Panc1 (cell line): ENCODE data around the gene KLC4.

Experiments
- POLR2AphosphoS5 ChIP-seq: IDR thresholded peaks from 2 replicates; pipeline ENCODE4 v1.6.1; 2012; ENCODE audit warnings: mild to moderate bottlenecking, low read depth, low read length, moderate library complexity
- SIN3A ChIP-seq: IDR thresholded peaks from 2 replicates; pipeline ENCODE4 v1.6.1; 2012; ENCODE audit warnings: low read depth, mild to moderate bottlenecking, low read length, moderate library complexity, borderline replicate concordance; ENCODE audit not compliant: insufficient read depth
- TF ChIP-seq, protein P1 (sequence below): fragments of 450-650 bp; IDR thresholded peaks from 2 replicates; pipeline ENCODE4 v1.5.1; 2017; ENCODE audit warnings: mild to moderate bottlenecking
- TF ChIP-seq, protein P2 (sequence below), 2 experiments: IDR thresholded peaks; 2 replicates each; pipeline ENCODE4 v1.6.1; 2011 to 2012; ENCODE audit warnings: low read depth in 2 of 2, control low read depth in 1 of 2, low read length in 1 of 2, mild to moderate bottlenecking in 1 of 2, moderate library complexity in 1 of 2; ENCODE audit not compliant: insufficient read depth in 1 of 2

DNA sequence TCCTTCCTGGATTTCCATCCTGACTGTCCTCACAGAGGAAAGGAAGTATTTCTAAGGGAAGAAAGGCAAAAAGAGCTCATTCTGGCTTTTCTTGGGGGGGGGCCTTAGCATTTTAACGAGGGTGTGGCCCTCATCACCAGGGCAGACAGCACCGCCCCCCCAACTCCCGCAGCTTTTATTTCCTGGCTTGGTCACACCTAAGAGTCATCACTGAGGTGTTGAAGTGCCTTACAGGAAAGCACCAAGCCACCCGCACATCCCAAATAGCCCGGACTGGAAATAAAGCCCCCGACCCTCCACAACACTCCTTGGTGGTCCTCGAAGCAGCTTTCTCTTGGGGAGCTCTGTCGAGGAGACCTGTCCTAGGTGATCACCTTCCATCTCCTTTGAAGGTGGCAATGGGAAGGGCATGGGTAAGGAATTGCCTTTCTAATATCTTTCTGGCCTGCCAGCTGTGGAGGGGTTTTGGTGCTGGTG, 17.9 kb downstream of the KLC4 start:
- no peak for TF ChIP-seq SIN3A
- TF ChIP-seq, protein P1, sequence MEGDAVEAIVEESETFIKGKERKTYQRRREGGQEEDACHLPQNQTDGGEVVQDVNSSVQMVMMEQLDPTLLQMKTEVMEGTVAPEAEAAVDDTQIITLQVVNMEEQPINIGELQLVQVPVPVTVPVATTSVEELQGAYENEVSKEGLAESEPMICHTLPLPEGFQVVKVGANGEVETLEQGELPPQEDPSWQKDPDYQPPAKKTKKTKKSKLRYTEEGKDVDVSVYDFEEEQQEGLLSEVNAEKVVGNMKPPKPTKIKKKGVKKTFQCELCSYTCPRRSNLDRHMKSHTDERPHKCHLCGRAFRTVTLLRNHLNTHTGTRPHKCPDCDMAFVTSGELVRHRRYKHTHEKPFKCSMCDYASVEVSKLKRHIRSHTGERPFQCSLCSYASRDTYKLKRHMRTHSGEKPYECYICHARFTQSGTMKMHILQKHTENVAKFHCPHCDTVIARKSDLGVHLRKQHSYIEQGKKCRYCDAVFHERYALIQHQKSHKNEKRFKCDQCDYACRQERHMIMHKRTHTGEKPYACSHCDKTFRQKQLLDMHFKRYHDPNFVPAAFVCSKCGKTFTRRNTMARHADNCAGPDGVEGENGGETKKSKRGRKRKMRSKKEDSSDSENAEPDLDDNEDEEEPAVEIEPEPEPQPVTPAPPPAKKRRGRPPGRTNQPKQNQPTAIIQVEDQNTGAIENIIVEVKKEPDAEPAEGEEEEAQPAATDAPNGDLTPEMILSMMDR = no peak
- TF ChIP-seq, protein P2, sequence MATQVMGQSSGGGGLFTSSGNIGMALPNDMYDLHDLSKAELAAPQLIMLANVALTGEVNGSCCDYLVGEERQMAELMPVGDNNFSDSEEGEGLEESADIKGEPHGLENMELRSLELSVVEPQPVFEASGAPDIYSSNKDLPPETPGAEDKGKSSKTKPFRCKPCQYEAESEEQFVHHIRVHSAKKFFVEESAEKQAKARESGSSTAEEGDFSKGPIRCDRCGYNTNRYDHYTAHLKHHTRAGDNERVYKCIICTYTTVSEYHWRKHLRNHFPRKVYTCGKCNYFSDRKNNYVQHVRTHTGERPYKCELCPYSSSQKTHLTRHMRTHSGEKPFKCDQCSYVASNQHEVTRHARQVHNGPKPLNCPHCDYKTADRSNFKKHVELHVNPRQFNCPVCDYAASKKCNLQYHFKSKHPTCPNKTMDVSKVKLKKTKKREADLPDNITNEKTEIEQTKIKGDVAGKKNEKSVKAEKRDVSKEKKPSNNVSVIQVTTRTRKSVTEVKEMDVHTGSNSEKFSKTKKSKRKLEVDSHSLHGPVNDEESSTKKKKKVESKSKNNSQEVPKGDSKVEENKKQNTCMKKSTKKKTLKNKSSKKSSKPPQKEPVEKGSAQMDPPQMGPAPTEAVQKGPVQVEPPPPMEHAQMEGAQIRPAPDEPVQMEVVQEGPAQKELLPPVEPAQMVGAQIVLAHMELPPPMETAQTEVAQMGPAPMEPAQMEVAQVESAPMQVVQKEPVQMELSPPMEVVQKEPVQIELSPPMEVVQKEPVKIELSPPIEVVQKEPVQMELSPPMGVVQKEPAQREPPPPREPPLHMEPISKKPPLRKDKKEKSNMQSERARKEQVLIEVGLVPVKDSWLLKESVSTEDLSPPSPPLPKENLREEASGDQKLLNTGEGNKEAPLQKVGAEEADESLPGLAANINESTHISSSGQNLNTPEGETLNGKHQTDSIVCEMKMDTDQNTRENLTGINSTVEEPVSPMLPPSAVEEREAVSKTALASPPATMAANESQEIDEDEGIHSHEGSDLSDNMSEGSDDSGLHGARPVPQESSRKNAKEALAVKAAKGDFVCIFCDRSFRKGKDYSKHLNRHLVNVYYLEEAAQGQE (IDR thresholded peaks at IDR 0.05; ENCODE audit: insufficient read depth in 1 of 2, low read depth in 2 of 2, low read length in 1 of 2) = no peak
- no peak for TF ChIP-seq POLR2AphosphoS5
